PC-9 (cell line): ENCODE results near the gene DUSP7.

Experiments used
- CTCF ChIP-seq: fragments of 200-600 bp; sonication (generic); conservative IDR thresholded peaks from 2 replicates; pipeline ENCODE4 v1.6.1; 2017; ENCODE audit warnings: mixed run types, antibody characterized with exemption, mild to moderate bottlenecking, moderate library complexity
- EZH2 ChIP-seq: fragments of 200-600 bp; sonication (generic); IDR thresholded peaks from 2 replicates; pipeline ENCODE4 v1.8.0; 2017; ENCODE audit warnings: antibody characterized with exemption, low read depth

GRCh38 chr3:52006017-52006819, 50.2 kb downstream of the DUSP7 start:
- no peak for TF ChIP-seq CTCF
- no peak for TF ChIP-seq EZH2
